Astrocyte (in vitro differentiated cells and primary cell): ENCODE results near the gene LRRC31.

ENCODE experiments used
- CTCF ChIP-seq: IDR thresholded peaks from 2 replicates; pipeline ENCODE4 v1.5.1; 2011; ENCODE audit warnings: low read depth, mild to moderate bottlenecking, inconsistent platforms, low read length, moderate library complexity; ENCODE audit not compliant: insufficient read depth
- EZH2 ChIP-seq: IDR thresholded peaks from 2 replicates; pipeline ENCODE4 v1.6.1; 2012; ENCODE audit warnings: mild to moderate bottlenecking, low read length, inconsistent platforms; ENCODE audit not compliant: insufficient read depth

GRCh38 chr3:169847896-169848295 is 21.8 kb downstream of the LRRC31 start:
- TF ChIP-seq CTCF (no peak), EZH2 (no peak)
